ENCODE measurements around the gene MPP3. TPM values are rescaled to one million over a fixed set of nuclear protein-coding genes. Genes with fewer than 3 reads are reported as not detected.

Gene MPP3
- total and polyA plus RNA-seq, 10 of the 15 experiments (the other 5 are each of a cell fraction or from before 2014, with no cell fraction given), result not detected

DNA sequence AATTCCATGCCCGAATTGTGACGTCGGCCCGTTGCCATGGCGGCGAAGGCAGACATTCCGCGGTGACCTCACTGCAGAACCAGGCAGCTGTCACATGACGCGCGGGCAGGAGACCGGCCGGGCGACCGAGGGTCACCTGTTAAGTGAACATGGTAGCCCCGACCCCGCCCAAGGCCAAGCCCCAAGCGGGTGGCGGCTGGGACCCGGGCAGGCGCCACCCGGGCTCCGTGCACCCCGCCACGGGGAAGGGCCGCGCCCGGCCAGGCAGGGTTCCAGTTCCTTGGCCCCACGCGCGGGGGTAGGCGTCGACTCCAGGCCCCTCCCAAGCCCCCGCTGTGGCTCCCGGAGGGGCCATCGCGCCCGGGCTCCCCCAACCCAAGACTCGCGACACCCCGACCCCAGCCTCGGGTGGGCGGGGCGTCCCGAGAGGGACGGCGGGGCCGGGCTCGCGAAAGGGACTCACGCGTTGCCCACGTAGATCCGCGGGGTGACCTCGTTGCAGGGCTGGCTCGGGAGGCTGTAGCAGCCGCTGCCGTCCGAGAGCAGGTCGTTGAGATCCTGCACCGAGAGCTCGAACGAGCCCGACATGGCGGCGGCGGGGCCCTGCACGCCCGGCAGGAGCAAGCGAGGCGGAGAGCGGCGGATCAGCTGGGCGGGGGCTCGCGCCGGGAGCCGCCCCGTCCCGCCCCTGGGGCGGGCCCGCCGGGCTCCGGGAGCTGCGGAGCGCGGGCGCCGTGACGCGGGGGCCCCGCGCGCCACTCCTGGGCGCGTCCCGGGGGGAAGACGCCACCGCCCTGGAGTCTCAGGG is 54.4 kb downstream of the MPP3 start, which contains the start of gene DUSP3:
Gene DUSP3 (minus strand): TSS at position 641 of the 808 bp plus-strand sequence. CDS start 53 bp downstream, at position 588.
- Histone ChIP-seq H4K20me1 (ENCODE audit: control insufficient read depth, insufficient read depth) (no peaks in the 10 kb centered on the region), H3K9me3 (replicated peaks; ENCODE audit: control insufficient read depth, insufficient read depth, low read length) (no peaks in the 10 kb centered on the region), H3K27me3 (replicated peaks in 1 of 2; ENCODE audit: control insufficient read depth in 2 of 2, insufficient read depth in 2 of 2, low read length in 1 of 2) (peaks cover 5 to 12% of the 10 kb centered on the region in 2 experiments; a peak in 2 of 4 replicates), H3K4me1 (ENCODE audit: control insufficient read depth, insufficient read depth, low read length) (no peaks in the 10 kb centered on the region), H3K36me3 (ENCODE audit: control insufficient read depth in 2 of 2, insufficient read depth in 2 of 2, low read length in 1 of 2) (no peaks in the 10 kb centered on the region), H2AFZ (ENCODE audit: control insufficient read depth, low read depth, low read length) (peak within 1 kb of the TSS; percentile 96), H3K27ac (ENCODE audit: control insufficient read depth, insufficient read depth) (peak within 1 kb of the TSS; percentile 52; the same call in 1 of the 2 replicates), H3K9ac (ENCODE audit: control insufficient read depth, insufficient read depth, low read length) (peak within 1 kb of the TSS; percentile 73), H3K4me3 (peak within 1 kb of the TSS; percentile 89), H3K79me2 (ENCODE audit: control insufficient read depth, insufficient read depth, low read length) (no peaks in the 10 kb centered on the region; the same call in 1 of the 2 replicates), H3K4me2 (ENCODE audit: control insufficient read depth, insufficient read depth) (peak within 1 kb of the TSS; percentile 92)
- intact Hi-C loops (cut with micrococcal nuclease; ENCODE audit: unreplicated experiment), result loop anchor here (5.0 kb wide), 1 partner anchor 261 kb away; no protein-coding TSS in a partner anchor
- ChIA-PET SMC1A (ENCODE audit: uncharacterized antibody, unreplicated experiment) (no interaction called here), POLR2A (interaction anchor here (0.6 kb wide), 1 partner anchor 308 kb away, joined by 3 read pairs; no protein-coding TSS in a partner anchor), RAD21 (ENCODE audit: unreplicated experiment) (interaction anchor here (0.6 kb wide), 1 partner anchor 205 kb away, joined by 3 read pairs; no protein-coding TSS in a partner anchor), CTCF (interaction anchor here (0.5 to 1.5 kb wide), 3 partner anchors 12 to 202 kb away, joined by 3 to 4 read pairs (median 3); no protein-coding TSS in a partner anchor)
- in situ Hi-C loops (cut with MboI), result no loop called here
- FAIRE-seq, result no peak
- BruUV-seq (replicated peaks), result no TSS peak
- under 1% methylated on average over 69 of the region's 100 CpGs for WGBS (ENCODE audit: insufficient coverage, insufficient replicate concordance, low lambda C conversion rate, missing lambda C conversion rate)
- no peak for DNase-seq (ENCODE audit: low read depth, low spot score)
- peak; percentile 99 for ATAC-seq
- TF ChIP-seq ATF7 (IDR thresholded peaks at IDR 0.05; ENCODE audit: low read depth) (peak; percentile 86), NR2F1 (conservative IDR thresholded peaks at IDR 0.05) (0 out of 2 replicates have a peak, but pooled peaks have one; percentile 60), YY1 (IDR thresholded peaks at IDR 0.05; ENCODE audit: low read depth, low read length) (peak; percentile 71), HCFC1 (IDR thresholded peaks at IDR 0.05; ENCODE audit: low read length) (no peak), CHD2 (IDR thresholded peaks at IDR 0.05; ENCODE audit: borderline replicate concordance, low read depth, low read length) (peak; percentile 44), CHD4 (IDR thresholded peaks at IDR 0.05) (no peak)
- TF ChIP-seq, protein P1, sequence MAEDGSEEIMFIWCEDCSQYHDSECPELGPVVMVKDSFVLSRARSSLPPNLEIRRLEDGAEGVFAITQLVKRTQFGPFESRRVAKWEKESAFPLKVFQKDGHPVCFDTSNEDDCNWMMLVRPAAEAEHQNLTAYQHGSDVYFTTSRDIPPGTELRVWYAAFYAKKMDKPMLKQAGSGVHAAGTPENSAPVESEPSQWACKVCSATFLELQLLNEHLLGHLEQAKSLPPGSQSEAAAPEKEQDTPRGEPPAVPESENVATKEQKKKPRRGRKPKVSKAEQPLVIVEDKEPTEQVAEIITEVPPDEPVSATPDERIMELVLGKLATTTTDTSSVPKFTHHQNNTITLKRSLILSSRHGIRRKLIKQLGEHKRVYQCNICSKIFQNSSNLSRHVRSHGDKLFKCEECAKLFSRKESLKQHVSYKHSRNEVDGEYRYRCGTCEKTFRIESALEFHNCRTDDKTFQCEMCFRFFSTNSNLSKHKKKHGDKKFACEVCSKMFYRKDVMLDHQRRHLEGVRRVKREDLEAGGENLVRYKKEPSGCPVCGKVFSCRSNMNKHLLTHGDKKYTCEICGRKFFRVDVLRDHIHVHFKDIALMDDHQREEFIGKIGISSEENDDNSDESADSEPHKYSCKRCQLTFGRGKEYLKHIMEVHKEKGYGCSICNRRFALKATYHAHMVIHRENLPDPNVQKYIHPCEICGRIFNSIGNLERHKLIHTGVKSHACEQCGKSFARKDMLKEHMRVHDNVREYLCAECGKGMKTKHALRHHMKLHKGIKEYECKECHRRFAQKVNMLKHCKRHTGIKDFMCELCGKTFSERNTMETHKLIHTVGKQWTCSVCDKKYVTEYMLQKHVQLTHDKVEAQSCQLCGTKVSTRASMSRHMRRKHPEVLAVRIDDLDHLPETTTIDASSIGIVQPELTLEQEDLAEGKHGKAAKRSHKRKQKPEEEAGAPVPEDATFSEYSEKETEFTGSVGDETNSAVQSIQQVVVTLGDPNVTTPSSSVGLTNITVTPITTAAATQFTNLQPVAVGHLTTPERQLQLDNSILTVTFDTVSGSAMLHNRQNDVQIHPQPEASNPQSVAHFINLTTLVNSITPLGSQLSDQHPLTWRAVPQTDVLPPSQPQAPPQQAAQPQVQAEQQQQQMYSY (CRISPR knock-in tag; IDR thresholded peaks at IDR 0.05), result no peak
- TF ChIP-seq, protein P2, sequence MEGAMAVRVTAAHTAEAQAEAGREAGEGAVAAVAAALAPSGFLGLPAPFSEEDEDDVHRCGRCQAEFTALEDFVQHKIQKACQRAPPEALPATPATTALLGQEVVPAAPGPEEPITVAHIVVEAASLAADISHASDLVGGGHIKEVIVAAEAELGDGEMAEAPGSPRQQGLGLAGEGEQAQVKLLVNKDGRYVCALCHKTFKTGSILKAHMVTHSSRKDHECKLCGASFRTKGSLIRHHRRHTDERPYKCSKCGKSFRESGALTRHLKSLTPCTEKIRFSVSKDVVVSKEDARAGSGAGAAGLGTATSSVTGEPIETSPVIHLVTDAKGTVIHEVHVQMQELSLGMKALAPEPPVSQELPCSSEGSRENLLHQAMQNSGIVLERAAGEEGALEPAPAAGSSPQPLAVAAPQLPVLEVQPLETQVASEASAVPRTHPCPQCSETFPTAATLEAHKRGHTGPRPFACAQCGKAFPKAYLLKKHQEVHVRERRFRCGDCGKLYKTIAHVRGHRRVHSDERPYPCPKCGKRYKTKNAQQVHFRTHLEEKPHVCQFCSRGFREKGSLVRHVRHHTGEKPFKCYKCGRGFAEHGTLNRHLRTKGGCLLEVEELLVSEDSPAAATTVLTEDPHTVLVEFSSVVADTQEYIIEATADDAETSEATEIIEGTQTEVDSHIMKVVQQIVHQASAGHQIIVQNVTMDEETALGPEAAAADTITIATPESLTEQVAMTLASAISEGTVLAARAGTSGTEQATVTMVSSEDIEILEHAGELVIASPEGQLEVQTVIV (IDR thresholded peaks at IDR 0.05; ENCODE audit: borderline replicate concordance, partially characterized antibody), result no peak
- TF ChIP-seq, protein P3, sequence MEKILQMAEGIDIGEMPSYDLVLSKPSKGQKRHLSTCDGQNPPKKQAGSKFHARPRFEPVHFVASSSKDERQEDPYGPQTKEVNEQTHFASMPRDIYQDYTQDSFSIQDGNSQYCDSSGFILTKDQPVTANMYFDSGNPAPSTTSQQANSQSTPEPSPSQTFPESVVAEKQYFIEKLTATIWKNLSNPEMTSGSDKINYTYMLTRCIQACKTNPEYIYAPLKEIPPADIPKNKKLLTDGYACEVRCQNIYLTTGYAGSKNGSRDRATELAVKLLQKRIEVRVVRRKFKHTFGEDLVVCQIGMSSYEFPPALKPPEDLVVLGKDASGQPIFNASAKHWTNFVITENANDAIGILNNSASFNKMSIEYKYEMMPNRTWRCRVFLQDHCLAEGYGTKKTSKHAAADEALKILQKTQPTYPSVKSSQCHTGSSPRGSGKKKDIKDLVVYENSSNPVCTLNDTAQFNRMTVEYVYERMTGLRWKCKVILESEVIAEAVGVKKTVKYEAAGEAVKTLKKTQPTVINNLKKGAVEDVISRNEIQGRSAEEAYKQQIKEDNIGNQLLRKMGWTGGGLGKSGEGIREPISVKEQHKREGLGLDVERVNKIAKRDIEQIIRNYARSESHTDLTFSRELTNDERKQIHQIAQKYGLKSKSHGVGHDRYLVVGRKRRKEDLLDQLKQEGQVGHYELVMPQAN (conservative IDR thresholded peaks at IDR 0.05), result peak; percentile 36

Data from GM12878 (cell line).